Liver (tissue), 9 donors: ENCODE data around the gene PAIP2B. TPM values are rescaled to one million over a fixed set of nuclear protein-coding genes. Genes with fewer than 3 reads are reported as not detected.

Experiments used
- DNase-seq: peaks from one replicate; pipeline ENCODE4 v3.0.0-alpha.2; 2017; ENCODE audit warnings: low spot score
- H3K27ac ChIP-seq, 2 donors: one replicate each; pipeline ENCODE4 v1.7.0; 2013; ENCODE audit warnings: inconsistent platforms in 2 of 2, low read length in 2 of 2, control low read depth in 1 of 2, low read depth in 1 of 2, mild to moderate bottlenecking in 1 of 2
- H3K27me3 ChIP-seq, 4 donors: one replicate each; pipeline versions ENCODE4 v1.6.1 to v1.7.0; 2013; ENCODE audit warnings: low read length in 3 of 4, inconsistent platforms in 1 of 4, mild to moderate bottlenecking in 1 of 4, moderate library complexity in 1 of 4; ENCODE audit not compliant: control insufficient read depth in 4 of 4, insufficient read depth in 4 of 4
- H3K36me3 ChIP-seq, 4 donors: one replicate each; pipeline versions ENCODE4 v1.6.1 to v1.7.0; 2013; ENCODE audit warnings: low read length in 3 of 4, mild to moderate bottlenecking in 3 of 4, low read depth in 1 of 4, moderate library complexity in 1 of 4; ENCODE audit not compliant: control insufficient read depth in 4 of 4, insufficient read depth in 3 of 4
- H3K4me1 ChIP-seq, 4 donors: one replicate each; pipeline versions ENCODE4 v1.6.1 to v1.7.0; 2013; ENCODE audit warnings: low read length in 3 of 4, mild to moderate bottlenecking in 3 of 4, moderate library complexity in 1 of 4; ENCODE audit not compliant: control insufficient read depth in 4 of 4, insufficient read depth in 4 of 4
- H3K4me3 ChIP-seq, 3 donors: one replicate each; pipeline versions ENCODE4 v1.6.1 to v1.7.0; 2013; ENCODE audit warnings: low read length in 3 of 3, control low read depth in 1 of 3, low read depth in 1 of 3, mild to moderate bottlenecking in 1 of 3
- H3K9ac ChIP-seq, 2 donors: one replicate each; pipeline ENCODE4 v1.7.0; 2013; ENCODE audit warnings: low read length in 2 of 2, mild to moderate bottlenecking in 2 of 2, moderate library complexity in 2 of 2, control low read depth in 1 of 2, low read depth in 1 of 2
- H3K9me3 ChIP-seq, 4 donors: one replicate each; pipeline versions ENCODE4 v1.6.1 to v1.7.0; 2013; ENCODE audit warnings: low read length in 3 of 4; ENCODE audit not compliant: control insufficient read depth in 4 of 4
- EGR1 ChIP-seq, 2 donors: IDR thresholded peaks; 2 replicates each; pipeline ENCODE4 v1.6.1; 2016 to 2018; ENCODE audit warnings: antibody characterized with exemption in 2 of 2, low read depth in 2 of 2
- FOXA1 ChIP-seq: IDR thresholded peaks from 2 replicates; pipeline ENCODE4 v1.6.1; 2016; ENCODE audit warnings: antibody characterized with exemption
- FOXA2 ChIP-seq: IDR thresholded peaks from 2 replicates; pipeline ENCODE4 v1.6.1; 2016; ENCODE audit warnings: antibody characterized with exemption
- GABPA ChIP-seq, 2 donors: IDR thresholded peaks in 1 of 2; conservative IDR thresholded peaks in 1 of 2; 2 replicates each; pipeline ENCODE4 v1.6.1; 2016; ENCODE audit warnings: antibody characterized with exemption in 2 of 2, mild to moderate bottlenecking in 1 of 2, moderate library complexity in 1 of 2
- HNF4A ChIP-seq, 2 donors: conservative IDR thresholded peaks; 2 replicates each; pipeline ENCODE4 v1.6.1; 2016; ENCODE audit warnings: antibody characterized with exemption in 2 of 2, mild to moderate bottlenecking in 2 of 2
- JUND ChIP-seq, 2 donors: IDR thresholded peaks; 2 replicates each; pipeline ENCODE4 v1.6.1; 2016; ENCODE audit warnings: antibody characterized with exemption in 2 of 2
- RXRA ChIP-seq, 2 donors: IDR thresholded peaks; 2 replicates each; pipeline ENCODE4 v1.6.1; 2017 to 2018; ENCODE audit warnings: antibody characterized with exemption in 2 of 2, mild to moderate bottlenecking in 1 of 2
- SP1 ChIP-seq: IDR thresholded peaks from 2 replicates; pipeline ENCODE4 v1.6.1; 2018; ENCODE audit warnings: antibody characterized with exemption, mild to moderate bottlenecking
- TAF1 ChIP-seq: conservative IDR thresholded peaks from 2 replicates; pipeline ENCODE4 v1.6.1; 2016; ENCODE audit warnings: antibody characterized with exemption, mild to moderate bottlenecking
- WGBS: extraction: QIAGEN DNeasy Blood & Tissue Kit; methylation state at CpG from one replicate; pipeline ENCODE4 v1.1.7; 2013; 5-methylcytosine and 5-hydroxymethylcytosine counted together
- polyA plus RNA-seq, 2 donors: library from polyadenylated mRNA; stranded (reverse) in 1 of 2; unstranded in 1 of 2; fragments of 200-250 nt in 1 of 2; fragments of >200 nt in 1 of 2; fragmentation: Nextera tagmentation in 1 of 2; extraction: Ambion mirVana in 1 of 2; gene quantifications; one replicate each; pipeline versions ENCODE4 v1.2.1 to v1.2.3, GENCODE V29; 2013 to 2015
- total RNA-seq, 2 donors: library from RNA; depleted of rRNA; stranded (reverse); fragments of >200 nt; gene quantifications; one replicate each; pipeline ENCODE4 v1.2.3, GENCODE V29; 2014
- TF ChIP-seq, protein P1 (sequence below): IDR thresholded peaks from 2 replicates; pipeline ENCODE4 v1.6.1; 2016; ENCODE audit warnings: antibody characterized with exemption, mild to moderate bottlenecking
- TF ChIP-seq, protein P2 (sequence below): IDR thresholded peaks from 2 replicates; pipeline ENCODE4 v1.6.1; 2016; ENCODE audit warnings: antibody characterized with exemption
- donor health status: healthy.
- donor health status: healthy.
- donor health status: healthy.
- donor health status: healthy.
- donor health status: healthy.

PAIP2B gene
- total and polyA plus RNA-seq, 4 donors: 4.8 to 28.6 (median 10.6) TPM

DNA sequence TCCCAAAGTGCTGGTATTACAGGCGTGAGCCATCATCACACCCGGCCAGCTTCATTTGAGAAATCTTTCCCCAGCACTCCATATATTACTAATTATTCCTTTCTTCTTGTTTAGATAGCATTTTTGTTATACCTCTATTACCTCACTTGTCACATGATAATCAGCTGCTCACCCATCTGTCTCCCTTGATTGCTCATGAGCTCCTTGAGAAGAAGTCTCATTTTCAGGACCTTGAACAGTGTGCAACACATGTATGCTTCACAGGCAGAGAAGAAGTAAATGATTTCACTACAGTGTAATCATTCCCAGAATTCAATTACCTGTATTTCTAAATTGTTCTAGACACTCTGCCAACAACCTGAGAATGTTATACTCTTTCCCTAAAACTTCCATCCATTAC, 6.2 kb downstream of the PAIP2B start:
- H3K27me3 ChIP-seq: no peaks in the 10 kb centered on the region
- TF ChIP-seq, protein P1, sequence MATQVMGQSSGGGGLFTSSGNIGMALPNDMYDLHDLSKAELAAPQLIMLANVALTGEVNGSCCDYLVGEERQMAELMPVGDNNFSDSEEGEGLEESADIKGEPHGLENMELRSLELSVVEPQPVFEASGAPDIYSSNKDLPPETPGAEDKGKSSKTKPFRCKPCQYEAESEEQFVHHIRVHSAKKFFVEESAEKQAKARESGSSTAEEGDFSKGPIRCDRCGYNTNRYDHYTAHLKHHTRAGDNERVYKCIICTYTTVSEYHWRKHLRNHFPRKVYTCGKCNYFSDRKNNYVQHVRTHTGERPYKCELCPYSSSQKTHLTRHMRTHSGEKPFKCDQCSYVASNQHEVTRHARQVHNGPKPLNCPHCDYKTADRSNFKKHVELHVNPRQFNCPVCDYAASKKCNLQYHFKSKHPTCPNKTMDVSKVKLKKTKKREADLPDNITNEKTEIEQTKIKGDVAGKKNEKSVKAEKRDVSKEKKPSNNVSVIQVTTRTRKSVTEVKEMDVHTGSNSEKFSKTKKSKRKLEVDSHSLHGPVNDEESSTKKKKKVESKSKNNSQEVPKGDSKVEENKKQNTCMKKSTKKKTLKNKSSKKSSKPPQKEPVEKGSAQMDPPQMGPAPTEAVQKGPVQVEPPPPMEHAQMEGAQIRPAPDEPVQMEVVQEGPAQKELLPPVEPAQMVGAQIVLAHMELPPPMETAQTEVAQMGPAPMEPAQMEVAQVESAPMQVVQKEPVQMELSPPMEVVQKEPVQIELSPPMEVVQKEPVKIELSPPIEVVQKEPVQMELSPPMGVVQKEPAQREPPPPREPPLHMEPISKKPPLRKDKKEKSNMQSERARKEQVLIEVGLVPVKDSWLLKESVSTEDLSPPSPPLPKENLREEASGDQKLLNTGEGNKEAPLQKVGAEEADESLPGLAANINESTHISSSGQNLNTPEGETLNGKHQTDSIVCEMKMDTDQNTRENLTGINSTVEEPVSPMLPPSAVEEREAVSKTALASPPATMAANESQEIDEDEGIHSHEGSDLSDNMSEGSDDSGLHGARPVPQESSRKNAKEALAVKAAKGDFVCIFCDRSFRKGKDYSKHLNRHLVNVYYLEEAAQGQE: no peak
- no peak for TF ChIP-seq HNF4A (conservative IDR thresholded peaks at IDR 0.05)
- H3K4me3 ChIP-seq: no peak overlapping the region
- H3K9ac ChIP-seq: no peak overlapping the region
- peaks cover 0 to 2% (median 0%) of the 10 kb centered on the region in 4 donors for H3K36me3 ChIP-seq
- peaks cover 0 to 17% (median 9%) of the 10 kb centered on the region in 4 donors for H3K4me1 ChIP-seq
- H3K9me3 ChIP-seq: no peaks in the 10 kb centered on the region
- DNase-seq: no peak
- WGBS: 96% methylated on average over 2 of the region's 2 CpGs
- no peak overlapping the region for H3K27ac ChIP-seq

DNA sequence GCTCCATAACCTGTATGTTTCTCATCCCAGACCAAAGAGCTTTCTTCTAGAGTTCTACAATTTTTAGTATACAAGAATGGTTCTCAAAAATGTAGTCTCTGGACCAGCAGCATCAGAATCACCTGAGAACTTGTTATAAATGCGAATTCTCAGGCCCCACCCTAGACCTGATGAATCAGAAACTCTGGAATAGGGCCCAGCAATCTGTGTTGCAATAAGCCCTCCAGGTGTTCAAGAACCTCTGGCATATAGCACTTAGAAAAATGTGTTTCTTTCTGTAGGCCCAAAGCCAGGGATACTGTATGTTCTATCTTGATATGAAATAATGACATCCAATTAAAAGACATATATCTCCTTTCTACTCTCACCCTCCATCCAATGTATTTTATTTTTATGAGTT, 10.4 kb downstream of the PAIP2B start:
- H3K9me3 ChIP-seq: no peaks in the 10 kb centered on the region
- H3K9ac ChIP-seq: no peak overlapping the region
- TF ChIP-seq GABPA (IDR thresholded peaks at IDR 0.05 in 1 of 2, conservative IDR thresholded peaks at IDR 0.05 in 1 of 2): no peak
- TF ChIP-seq HNF4A (conservative IDR thresholded peaks at IDR 0.05): peak in 1 of 2 donors; percentile 21
- TF ChIP-seq JUND (IDR thresholded peaks at IDR 0.05): peak in 1 of 2 donors; percentile 48
- no peaks in the 10 kb centered on the region for H3K27me3 ChIP-seq
- no peak for DNase-seq
- H3K27ac ChIP-seq: no peak overlapping the region
- 66% methylated on average over 1 of the region's 1 CpG for WGBS
- no peaks in the 10 kb centered on the region for H3K4me1 ChIP-seq
- no peaks in the 10 kb centered on the region for H3K36me3 ChIP-seq
- H3K4me3 ChIP-seq: no peak overlapping the region

DNA sequence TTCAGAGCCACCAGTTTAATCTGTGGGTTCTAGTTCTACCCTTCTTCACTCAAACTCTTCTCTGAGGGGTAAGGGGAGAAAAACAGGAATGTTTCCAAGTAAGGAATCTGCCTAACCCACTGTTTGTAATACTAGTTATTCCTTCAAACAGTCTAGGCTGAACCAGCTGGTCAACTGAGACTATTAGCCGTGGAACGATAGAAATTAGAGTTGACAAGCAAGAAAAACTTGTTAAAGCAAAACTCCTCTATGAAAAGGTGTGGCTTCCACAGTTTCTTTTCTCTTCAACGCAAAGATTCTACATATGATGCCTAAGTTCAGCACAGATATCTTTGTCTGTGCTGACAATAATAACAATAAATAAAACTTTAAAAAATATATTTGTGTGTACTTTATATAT, 11.5 kb downstream of the PAIP2B start:
- no peak for DNase-seq
- Histone ChIP-seq H3K27ac (no peak overlapping the region), H3K9me3 (no peaks in the 10 kb centered on the region), H3K36me3 (no peaks in the 10 kb centered on the region), H3K27me3 (no peaks in the 10 kb centered on the region), H3K4me1 (peaks cover 0 to 6% (median 3%) of the 10 kb centered on the region in 4 donors), H3K9ac (no peak overlapping the region), H3K4me3 (no peak overlapping the region)
- WGBS: 93% methylated on average over 3 of the region's 3 CpGs
- TF ChIP-seq TAF1 (no peak), FOXA1 (no peak), JUND (IDR thresholded peaks at IDR 0.05) (no peak), EGR1 (IDR thresholded peaks at IDR 0.05; ENCODE audit: low read depth in 2 of 2) (no peak), SP1 (no peak), GABPA (IDR thresholded peaks at IDR 0.05 in 1 of 2, conservative IDR thresholded peaks at IDR 0.05 in 1 of 2) (no peak)

DNA sequence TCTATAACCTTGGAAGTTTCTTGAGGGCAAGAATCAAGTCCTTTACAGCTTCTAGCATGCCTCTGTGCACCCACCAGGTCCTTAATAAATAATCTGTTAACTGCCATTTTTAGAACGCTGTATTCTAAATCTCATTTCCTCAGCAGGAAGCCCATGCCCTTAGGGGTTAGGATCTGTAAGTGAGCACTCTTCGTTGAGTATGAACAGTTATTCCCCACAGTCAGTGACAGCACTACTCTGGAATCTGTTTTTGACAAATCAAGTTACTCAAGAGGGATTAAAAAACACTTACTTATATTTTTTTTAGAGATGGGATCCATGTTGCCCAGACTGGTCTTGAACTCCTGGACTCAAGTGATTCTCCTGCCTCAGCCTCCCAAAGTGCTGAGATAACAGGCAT, 14.6 kb downstream of the PAIP2B start:
- Histone ChIP-seq H3K9ac (no peak overlapping the region), H3K4me3 (no peak overlapping the region), H3K9me3 (no peaks in the 10 kb centered on the region), H3K36me3 (no peaks in the 10 kb centered on the region), H3K4me1 (peaks cover 3 to 18% (median 8%) of the 10 kb centered on the region in 4 donors), H3K27ac (no peak overlapping the region), H3K27me3 (no peaks in the 10 kb centered on the region)
- TF ChIP-seq, protein P2, sequence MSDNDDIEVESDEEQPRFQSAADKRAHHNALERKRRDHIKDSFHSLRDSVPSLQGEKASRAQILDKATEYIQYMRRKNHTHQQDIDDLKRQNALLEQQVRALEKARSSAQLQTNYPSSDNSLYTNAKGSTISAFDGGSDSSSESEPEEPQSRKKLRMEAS: no peak
- TF ChIP-seq TAF1 (no peak), HNF4A (conservative IDR thresholded peaks at IDR 0.05) (no peak), SP1 (no peak), EGR1 (IDR thresholded peaks at IDR 0.05; ENCODE audit: low read depth in 2 of 2) (no peak), RXRA (IDR thresholded peaks at IDR 0.05) (no peak), FOXA2 (no peak)
- TF ChIP-seq, protein P1: no peak
- 77% methylated on average over 2 of the region's 2 CpGs for WGBS
- DNase-seq: no peak
